HepG2 (cell line): ENCODE results near the gene JMJD1C. TPM values are rescaled to one million over a fixed set of nuclear protein-coding genes. Genes with fewer than 3 reads are reported as not detected.

Experiments used
- ATAC-seq: fragments of 200-7000 bp; cut with Tn5 transposase; 3 replicates; pipeline ENCODE4 v1.9.1; 2020; ENCODE audit warnings: mild to moderate bottlenecking, moderate library complexity
- BruUV-seq: library from RNA; stranded (reverse); fragments of 400-500 nt; replicated peaks from 2 replicates; lab custom pipeline; 2021; lab: Mats Ljungman, UMichigan
- CTCF ChIA-PET: fragments of 300-600 bp; formaldehyde crosslinking; extraction: SDS; loops from one replicate; lab custom pipeline; 2021; ENCODE audit warnings: low total read pairs, inconsistent platforms, low intra/inter-chr PET ratio; lab: Yijun Ruan, JAX
- POLR2A ChIA-PET: fragments of 350-600 bp; sonication (Branson Sonifier 250); formaldehyde crosslinking; loops from one replicate; lab custom pipeline; 2020; ENCODE audit warnings: antibody characterized with exemption, inconsistent platforms; lab: Yijun Ruan, JAX
- DNase-seq: peaks from one replicate; pipeline ENCODE4 v3.0.0-alpha.2; 2015; ENCODE audit warnings: low spot score
- FAIRE-seq: peaks from 3 replicates; lab custom pipeline; 2011; peaks lifted over from hg19 to GRCh38; lab: Jason Lieb, UNC
- H2AFZ ChIP-seq: one replicate; pipeline ENCODE4 v1.6.1; 2011; ENCODE audit warnings: low read length, inconsistent platforms
- H3K27ac ChIP-seq: fragments of 300-600 bp; 3 replicates; pipeline ENCODE4 v1.8.0; 2011; ENCODE audit warnings: mixed run types, mild to moderate bottlenecking, mixed read lengths, low read length, inconsistent platforms; ENCODE audit not compliant: insufficient read depth; ENCODE audit errors: extremely low read length
- H3K27me3 ChIP-seq, 2 experiments: fragments of 200-600 bp in 1 of 2; 2 replicates in 1 of 2; 3 replicates in 1 of 2; pipeline versions ENCODE4 v1.6.0 to v1.8.0; 2011; ENCODE audit warnings: low read length in 2 of 2, mild to moderate bottlenecking in 2 of 2, moderate library complexity in 2 of 2, inconsistent platforms in 1 of 2; ENCODE audit not compliant: insufficient read depth in 2 of 2, control insufficient read depth in 1 of 2
- H3K36me3 ChIP-seq, 2 experiments: fragments of 200-600 bp in 1 of 2; replicated peaks in 1 of 2; 2 replicates in 1 of 2; 3 replicates in 1 of 2; pipeline versions ENCODE4 v1.5.1 to v1.8.0; 2011; ENCODE audit warnings: low read length in 2 of 2, inconsistent platforms in 1 of 2; ENCODE audit not compliant: insufficient read depth in 2 of 2, control insufficient read depth in 1 of 2
- H3K4me1 ChIP-seq: 2 replicates; pipeline ENCODE4 v1.5.1; 2012; ENCODE audit warnings: low read length, inconsistent platforms; ENCODE audit not compliant: insufficient read depth
- H3K4me2 ChIP-seq: 2 replicates; pipeline ENCODE4 v1.6.0; 2011; ENCODE audit warnings: low read depth, low read length, inconsistent platforms
- H3K4me3 ChIP-seq, 3 experiments: fragments of 200-600 bp in 1 of 3; sonication (generic), shearing (Covaris generic) in 1 of 3; replicated peaks in 1 of 3; 2 replicates each; pipeline ENCODE4 v1.5.1; 2011 to 2016; ENCODE audit warnings: low read length in 3 of 3, inconsistent platforms in 2 of 3, low read depth in 2 of 3, mild to moderate bottlenecking in 2 of 3, control low read depth in 1 of 3, mixed read lengths in 1 of 3; ENCODE audit not compliant: insufficient read depth in 1 of 3
- H3K79me2 ChIP-seq: one replicate; pipeline ENCODE4 v1.6.1; 2011; ENCODE audit warnings: low read length, inconsistent platforms; ENCODE audit not compliant: insufficient read depth
- H3K9ac ChIP-seq: 2 replicates; pipeline ENCODE4 v1.6.0; 2011; ENCODE audit warnings: mild to moderate bottlenecking, low read depth, low read length, inconsistent platforms; ENCODE audit not compliant: insufficient read depth
- H3K9me3 ChIP-seq: 2 replicates; pipeline ENCODE4 v1.5.1; 2012; ENCODE audit warnings: mild to moderate bottlenecking, low read length
- H4K20me1 ChIP-seq: 2 replicates; pipeline ENCODE4 v1.6.0; 2011; ENCODE audit warnings: inconsistent platforms, mild to moderate bottlenecking, low read length, moderate library complexity; ENCODE audit not compliant: insufficient read depth
- BHLHE40 ChIP-seq: IDR thresholded peaks from 2 replicates; pipeline ENCODE4 v1.6.1; 2011; ENCODE audit warnings: low read length, improper control_type of control experiment
- FOXJ3 ChIP-seq: sonication (generic); formaldehyde crosslinking; IDR thresholded peaks from 2 replicates; pipeline ENCODE4 v1.4.0; 2020; ENCODE audit warnings: missing genetic modification reagents, mild to moderate bottlenecking, borderline replicate concordance
- MLX ChIP-seq: IDR thresholded peaks from 2 replicates; pipeline ENCODE4 v1.6.1; 2016
- RAD21 ChIP-seq: fragments of 450-650 bp; formaldehyde crosslinking; IDR thresholded peaks from 2 replicates; pipeline ENCODE4 v1.5.0; 2020; ENCODE audit warnings: mild to moderate bottlenecking
- SALL1 ChIP-seq: sonication (generic); formaldehyde crosslinking; IDR thresholded peaks from 2 replicates; pipeline ENCODE4 v1.8.0; 2022; ENCODE audit warnings: mild to moderate bottlenecking, missing genetic modification reagents
- SATB2 ChIP-seq: sonication (generic); formaldehyde crosslinking; IDR thresholded peaks from 2 replicates; pipeline ENCODE4 v1.5.0; 2020; ENCODE audit warnings: missing genetic modification reagents
- SNAI1 ChIP-seq: sonication (generic); formaldehyde crosslinking; IDR thresholded peaks from 2 replicates; pipeline ENCODE4 v1.5.0; 2020; ENCODE audit warnings: mild to moderate bottlenecking, missing genetic modification reagents, borderline replicate concordance
- SP5 ChIP-seq: IDR thresholded peaks from 2 replicates; pipeline ENCODE4 v1.6.1; 2016; ENCODE audit warnings: low read depth, borderline replicate concordance
- ZNF772 ChIP-seq: sonication (generic); formaldehyde crosslinking; IDR thresholded peaks from 2 replicates; pipeline ENCODE4 v1.5.0; 2020; ENCODE audit warnings: mild to moderate bottlenecking, missing genetic modification reagents
- WGBS: methylation state at CpG from one replicate; pipeline ENCODE4 v1.1.6; 2017; ENCODE audit warnings: low lambda C conversion rate; 5-methylcytosine and 5-hydroxymethylcytosine counted together
- in situ Hi-C: cut with HindIII; loops from 2 replicates; pipeline ENCODE4 v1.10.0; 2017; ENCODE audit warnings: low pct_unique_long_range_greater_than_20kb; ENCODE audit not compliant: extremely low pct_ligation_motif_present
- intact Hi-C: fragments of 100-400 bp; cut with micrococcal nuclease; formaldehyde crosslinking; loops from one replicate; pipeline ENCODE4 v1.10.0; 2022; ENCODE audit not compliant: unreplicated experiment
- polyA plus RNA-seq, 8 experiments: library from polyadenylated mRNA; depleted of rRNA in 3 of 8; stranded (reverse) in 7 of 8; unstranded in 1 of 8; fragments of >200 nt; fragmentation: Illumina TruSeq in 4 of 8; extraction: Trizol in 4 of 8; gene quantifications; 2 replicates each; pipeline versions ENCODE4 v1.2.1 to v1.2.3, GENCODE V29; 2011 to 2016; ENCODE audit warnings: low read depth in 4 of 8, missing spikeins in 1 of 8, mixed read lengths in 1 of 8; ENCODE audit not compliant: insufficient read depth in 1 of 8
- total RNA-seq, 5 experiments: library from RNA; depleted of rRNA; stranded (reverse); fragments of >200 nt; fragmentation: Illumina TruSeq; extraction: Trizol; gene quantifications; 2 replicates each; pipeline ENCODE4 v1.2.3, GENCODE V29; 2016; ENCODE audit warnings: low read depth in 1 of 5

The JMJD1C gene
- total and polyA plus RNA-seq, 2 of the 13 experiments (the other 11 are each of a cell fraction or from before 2014, with no cell fraction given), result 42.3 to 42.7 TPM

DNA sequence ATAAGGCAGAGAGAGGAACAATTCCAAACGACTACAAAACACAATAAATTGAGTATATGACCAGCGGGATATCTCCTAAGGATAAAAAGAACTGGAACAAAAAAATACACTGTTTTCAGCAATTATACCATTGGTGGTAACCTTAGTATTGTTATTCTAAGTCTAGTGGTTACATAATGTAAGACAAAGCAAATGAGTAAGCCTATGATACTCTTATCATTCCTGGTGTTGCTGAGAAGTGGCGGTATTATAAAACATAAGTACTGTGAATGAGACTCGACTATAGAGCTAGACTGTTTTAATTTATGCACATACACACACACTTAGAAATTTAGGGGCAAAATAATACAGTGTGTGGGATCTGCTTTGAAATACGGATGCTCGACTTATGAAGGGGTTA lies 225.0 kb downstream of the JMJD1C start (continued):
- TF ChIP-seq MLX (no peak), RAD21 (CRISPR knock-in tag) (no peak), SATB2 (no peak), SNAI1 (CRISPR knock-in tag) (no peak)

DNA sequence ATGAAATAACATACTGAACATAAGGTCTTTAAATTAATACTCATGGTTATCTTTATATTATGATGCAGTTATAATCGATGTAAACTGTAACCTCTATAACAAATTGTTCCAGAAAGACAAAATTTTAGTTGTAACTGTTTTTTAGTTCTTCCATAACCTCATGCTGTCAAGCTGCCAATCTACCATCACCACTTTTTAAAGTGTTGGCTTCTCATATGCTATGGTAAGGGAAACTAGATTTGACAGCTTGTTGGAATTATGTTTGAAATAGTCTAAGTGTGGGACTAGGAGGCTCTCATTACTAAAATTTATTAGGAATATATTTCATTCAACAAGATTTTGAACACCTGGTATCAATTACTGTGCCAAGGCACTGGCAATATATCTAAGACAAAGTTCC lies 227.3 kb downstream of the JMJD1C start:
- Histone ChIP-seq H3K27me3 (no peaks in the 10 kb centered on the region), H3K9ac (no peak overlapping the region), H3K9me3 (no peaks in the 10 kb centered on the region), H3K36me3 (peaks cover 0 to 10% of the 10 kb centered on the region in 2 experiments; a peak in 4 of 5 replicates), H3K4me3 (no peak overlapping the region), H3K27ac (no peak overlapping the region), H3K4me1 (peaks cover 11% of the 10 kb centered on the region; the same call in 1 of the 2 replicates), H2AFZ (no peak overlapping the region), H3K79me2 (peaks cover 90% of the 10 kb centered on the region), H3K4me2 (no peak overlapping the region), H4K20me1 (peaks cover 67% of the 10 kb centered on the region)
- no peak for DNase-seq
- TF ChIP-seq SALL1 (CRISPR knock-in tag) (no peak), ZNF772 (CRISPR knock-in tag) (no peak), FOXJ3 (CRISPR knock-in tag) (no peak), SP5 (CRISPR knock-in tag) (no peak), BHLHE40 (no peak)
- in situ Hi-C loops, result no loop called here
- 90% methylated on average over 1 of the region's 1 CpG for WGBS
- intact Hi-C loops, result no loop called here
- no peak for FAIRE-seq
- CTCF ChIA-PET, result no interaction called here
- no TSS peak for BruUV-seq
- POLR2A ChIA-PET, result no interaction called here
- no peak for ATAC-seq
